HG02973 (cell line): Measurements from ENCODE around the gene RADX.

Experiments used
- ATAC-seq: cut with Tn5 transposase; IDR thresholded peaks from one replicate; pipeline ENCODE4 v1.9.1; 2021; ENCODE audit warnings: moderate library complexity; ENCODE audit not compliant: unreplicated experiment

Gene RADX

GRCh38 chrX:106680716-106681115 is 68.9 kb downstream of the RADX start:
- ATAC-seq = no peak

DNA sequence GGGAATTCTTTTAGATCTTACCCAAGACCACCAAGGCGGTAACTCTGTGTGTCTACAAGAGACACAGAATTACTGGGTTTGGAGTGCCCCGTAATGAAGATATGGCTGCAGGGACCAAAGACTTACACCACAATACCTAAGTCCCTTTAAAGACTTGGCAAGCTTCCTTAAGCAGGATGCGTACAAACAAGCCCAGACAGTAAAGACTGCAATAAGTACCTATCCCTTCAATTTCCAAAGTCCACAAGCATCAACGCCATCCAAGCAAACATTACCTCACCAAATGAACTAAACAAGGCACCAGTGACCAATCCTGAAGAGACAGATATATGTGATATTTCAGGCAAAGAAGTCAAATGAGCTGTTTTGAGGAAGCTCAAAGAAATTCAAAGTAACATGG is 72.4 kb downstream of the RADX start:
- ATAC-seq = no peak

DNA sequence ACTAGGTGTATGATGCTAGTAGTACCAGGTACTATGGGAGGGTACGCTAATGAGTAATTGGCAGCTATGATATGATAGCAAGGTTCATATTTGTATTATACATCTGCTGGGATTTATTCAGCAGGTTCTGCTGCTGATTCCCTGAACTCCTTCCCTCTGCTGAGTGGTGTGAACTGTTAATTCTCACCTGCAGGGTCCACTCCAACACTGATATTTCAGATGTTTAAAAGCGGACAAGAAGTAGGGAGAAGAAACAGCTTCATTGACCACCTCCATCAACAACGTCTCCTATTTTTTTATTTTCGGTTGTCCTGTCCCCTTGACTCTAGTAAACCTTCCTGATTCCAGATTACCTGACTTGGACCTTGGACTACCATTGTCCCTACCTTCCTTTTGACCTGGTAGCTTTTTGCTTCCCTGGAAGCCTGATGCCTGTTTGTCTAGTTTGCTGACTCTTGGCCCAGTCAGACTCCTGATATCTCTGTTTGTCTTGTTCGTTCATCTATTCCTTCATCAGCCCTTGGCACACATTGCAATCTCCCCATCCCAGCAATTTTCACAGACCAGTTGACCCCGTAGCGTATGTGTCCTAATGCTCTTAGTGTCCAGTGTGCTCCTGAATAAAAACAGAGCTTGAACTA is 80.8 kb downstream of the RADX start:
- ATAC-seq = no peak

DNA sequence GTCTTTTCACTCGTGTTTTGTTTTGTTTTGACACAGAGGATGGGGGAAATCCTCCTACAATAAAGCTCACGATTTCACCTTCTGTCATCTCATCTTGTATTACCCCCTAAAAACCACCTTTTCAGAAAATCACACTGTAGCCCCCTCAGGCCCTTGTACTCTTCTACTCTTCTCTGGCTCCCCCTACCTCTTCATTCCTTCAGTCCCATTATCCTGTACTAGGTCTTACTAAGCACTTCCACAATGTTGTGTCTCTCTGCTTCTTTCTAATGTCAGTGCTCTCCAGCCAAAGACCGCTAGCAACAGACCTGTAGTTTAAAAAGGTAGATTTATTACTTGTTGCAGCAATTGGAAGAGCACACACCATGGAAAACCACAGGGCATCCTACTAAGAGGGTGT is 84.7 kb downstream of the RADX start:
- no peak for ATAC-seq

GRCh38 chrX:106698693-106699092 is 86.9 kb downstream of the RADX start:
- no peak for ATAC-seq

DNA sequence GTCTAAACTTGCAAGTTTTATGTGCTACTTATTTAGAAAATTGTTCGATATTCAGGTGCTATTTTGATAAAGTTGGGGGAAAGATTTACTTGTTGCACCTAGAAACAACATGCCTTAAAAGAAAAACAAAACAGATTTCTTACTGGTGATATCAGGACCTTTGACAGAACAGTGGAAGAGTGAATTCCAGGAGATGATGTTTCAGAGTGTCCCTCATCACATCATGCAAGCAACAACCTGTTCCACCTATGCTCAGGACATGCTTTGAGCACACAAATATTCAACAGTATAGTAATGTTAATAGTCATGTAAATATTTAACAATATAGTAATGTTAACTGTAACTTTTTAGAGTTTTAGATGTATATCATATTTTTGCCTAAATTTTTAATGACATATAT is 90.9 kb downstream of the RADX start:
- ATAC-seq = no peak

GRCh38 chrX:106706466-106706865 is 94.7 kb downstream of the RADX start:
- no peak for ATAC-seq

DNA sequence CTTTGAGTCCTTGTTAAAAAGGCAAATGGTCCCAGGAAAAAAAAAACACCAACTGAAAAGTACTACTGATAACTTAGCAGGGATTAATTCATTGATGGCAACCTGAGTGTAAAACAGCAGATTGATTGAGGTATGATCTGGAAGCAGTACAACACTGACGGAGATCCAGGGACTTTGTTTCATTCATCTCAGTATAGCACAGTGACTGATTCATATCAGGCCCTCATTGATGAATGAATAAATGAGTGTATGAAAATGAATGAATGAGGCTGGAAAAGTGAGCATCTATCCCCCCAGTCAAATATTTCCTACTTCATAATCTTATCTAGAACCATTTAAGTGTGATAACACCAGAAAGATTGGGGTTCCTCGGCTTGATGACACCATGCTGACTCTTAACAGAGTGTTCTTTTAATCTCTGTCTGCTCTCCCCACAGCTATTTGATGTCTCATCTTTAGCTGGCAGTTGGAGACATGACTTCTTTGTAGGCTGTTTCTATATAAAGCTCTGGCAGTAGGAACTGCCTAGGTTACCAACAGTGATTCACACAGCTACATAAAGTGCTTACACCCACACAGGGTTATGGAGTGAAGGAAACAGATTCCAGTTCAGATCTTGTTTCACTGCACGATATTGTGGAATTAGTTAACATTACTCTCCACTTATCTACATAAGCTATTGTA is 96.1 kb downstream of the RADX start:
- no peak for ATAC-seq

DNA sequence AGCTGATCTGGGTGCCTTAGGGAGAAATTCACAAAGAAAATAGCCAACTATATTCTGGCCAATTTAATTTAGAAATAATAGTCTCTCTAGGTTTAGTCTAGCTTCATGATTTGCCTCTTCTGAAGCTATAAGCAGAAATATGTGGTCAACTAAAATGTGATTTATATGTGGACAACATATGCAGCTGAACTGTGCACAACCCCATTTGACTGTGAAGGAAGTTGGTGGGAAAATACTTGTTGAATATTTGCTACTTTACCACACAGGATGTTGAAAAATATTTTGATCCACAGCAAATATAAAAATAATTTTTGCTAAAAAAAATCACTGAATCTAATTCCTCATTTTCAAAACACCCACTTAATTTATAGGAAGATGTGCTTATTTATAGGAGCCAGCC is 99.0 kb downstream of the RADX start:
- ATAC-seq = no peak

- ATAC-seq = no peak
These were observed 99.6 kb downstream of the RADX start for GRCh38 chrX:106711375-106711774.

DNA sequence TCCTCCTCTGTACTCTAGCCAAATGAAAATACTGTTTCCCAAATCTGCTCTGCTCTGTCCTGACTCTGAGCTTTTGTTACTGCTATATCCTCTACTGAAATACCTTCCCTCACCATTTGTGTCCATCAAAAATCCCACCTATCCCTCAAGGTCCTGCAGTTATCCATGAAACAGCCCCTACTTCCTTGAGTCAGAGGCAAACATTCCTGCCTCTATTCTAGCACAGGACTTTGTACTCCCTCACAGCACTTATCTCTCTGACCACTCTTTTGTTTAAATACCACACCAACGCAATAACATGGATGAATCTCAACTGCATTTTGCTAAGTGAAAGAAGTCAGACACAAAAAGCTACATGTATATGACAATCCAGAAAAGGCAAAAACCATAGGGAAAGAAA is 104.2 kb downstream of the RADX start:
- ATAC-seq = no peak

GRCh38 chrX:106716463-106716862 is 104.7 kb downstream of the RADX start:
- ATAC-seq = no peak

GRCh38 chrX:106718709-106719108 is 106.9 kb downstream of the RADX start:
- ATAC-seq = no peak

DNA sequence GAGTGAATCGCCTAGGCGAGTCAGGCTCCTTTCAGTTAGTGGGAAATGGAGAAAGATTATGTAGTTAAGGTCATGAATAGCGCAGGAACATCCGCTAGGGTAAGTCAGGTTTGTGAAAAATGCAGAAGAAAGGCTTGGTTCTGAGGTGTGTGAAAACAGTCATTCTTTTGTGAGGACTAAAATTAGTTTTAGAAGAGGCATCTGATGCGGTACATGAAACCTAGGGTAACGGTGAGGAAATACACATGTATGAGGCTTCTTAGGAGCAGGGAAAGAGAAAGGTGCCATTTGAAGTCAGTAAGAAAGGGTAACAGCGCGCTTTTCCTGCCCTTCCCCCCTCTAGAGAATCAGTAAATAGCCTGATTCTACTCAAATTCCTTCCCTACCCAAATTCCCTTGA is 114.2 kb downstream of the RADX start:
- no peak for ATAC-seq

- ATAC-seq = no peak
These were observed 115.0 kb downstream of the RADX start, which contains the start of gene RNF128 for GRCh38 chrX:106726485-106727437. RNF128 (plus strand) TSS chrX:106726701; CDS start chrX:106726914, 213 bp downstream.

- ATAC-seq = no peak
These were observed 116.6 kb downstream of the RADX start for GRCh38 chrX:106728337-106728736.
